HG02571 (cell line): Measurements from ENCODE around the gene DIP2C.
"Not testable (repeated sequence)": the region's sequence is repeated elsewhere in the genome, so short reads cannot be mapped to it uniquely, and the experiment has no call there.

Experiments
- ATAC-seq: cut with Tn5 transposase; IDR thresholded peaks from one replicate; pipeline ENCODE4 v1.9.1; 2021; ENCODE audit warnings: mild to moderate bottlenecking, moderate library complexity; ENCODE audit not compliant: unreplicated experiment

Gene DIP2C

GRCh38 chr10:615583-616152, 73.8 kb downstream of the DIP2C start:
- ATAC-seq, result no peak

GRCh38 chr10:614790-615582, 74.5 kb downstream of the DIP2C start:
- no peak for ATAC-seq

- no peak for ATAC-seq
These were observed 75.2 kb downstream of the DIP2C start for GRCh38 chr10:614139-614711.

GRCh38 chr10:613271-614138, 76.0 kb downstream of the DIP2C start:
- ATAC-seq, result no peak

GRCh38 chr10:612696-613095, 76.8 kb downstream of the DIP2C start:
- ATAC-seq, result no peak

GRCh38 chr10:610642-611305, 78.7 kb downstream of the DIP2C start:
- not testable (repeated sequence) for ATAC-seq

GRCh38 chr10:609868-610545, 79.5 kb downstream of the DIP2C start:
- no peak for ATAC-seq

GRCh38 chr10:609262-609658, 80.2 kb downstream of the DIP2C start:
- no peak for ATAC-seq

GRCh38 chr10:608331-609261, 80.9 kb downstream of the DIP2C start:
- ATAC-seq, result no peak

GRCh38 chr10:607545-608185, 81.8 kb downstream of the DIP2C start:
- ATAC-seq, result no peak

GRCh38 chr10:606762-607544, 82.5 kb downstream of the DIP2C start:
- no peak for ATAC-seq

GRCh38 chr10:605632-606325, 83.7 kb downstream of the DIP2C start:
- ATAC-seq, result no peak

GRCh38 chr10:604716-605631, 84.5 kb downstream of the DIP2C start:
- ATAC-seq, result no peak

- ATAC-seq, result no peak
These were observed 85.7 kb downstream of the DIP2C start for GRCh38 chr10:603745-604144.

GRCh38 chr10:602391-603005, 87.0 kb downstream of the DIP2C start:
- ATAC-seq, result no peak

- no peak for ATAC-seq
These were observed 87.9 kb downstream of the DIP2C start for GRCh38 chr10:601660-601963.
